GM18508 (cell line): ENCODE results near the gene KNOP1.

Experiments used
- ATAC-seq: cut with Tn5 transposase; IDR thresholded peaks from one replicate; pipeline ENCODE4 v1.9.1; 2021; ENCODE audit warnings: moderate number of reproducible peaks; ENCODE audit not compliant: insufficient read depth, unreplicated experiment

The KNOP1 gene, protein sequence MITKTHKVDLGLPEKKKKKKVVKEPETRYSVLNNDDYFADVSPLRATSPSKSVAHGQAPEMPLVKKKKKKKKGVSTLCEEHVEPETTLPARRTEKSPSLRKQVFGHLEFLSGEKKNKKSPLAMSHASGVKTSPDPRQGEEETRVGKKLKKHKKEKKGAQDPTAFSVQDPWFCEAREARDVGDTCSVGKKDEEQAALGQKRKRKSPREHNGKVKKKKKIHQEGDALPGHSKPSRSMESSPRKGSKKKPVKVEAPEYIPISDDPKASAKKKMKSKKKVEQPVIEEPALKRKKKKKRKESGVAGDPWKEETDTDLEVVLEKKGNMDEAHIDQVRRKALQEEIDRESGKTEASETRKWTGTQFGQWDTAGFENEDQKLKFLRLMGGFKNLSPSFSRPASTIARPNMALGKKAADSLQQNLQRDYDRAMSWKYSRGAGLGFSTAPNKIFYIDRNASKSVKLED

DNA sequence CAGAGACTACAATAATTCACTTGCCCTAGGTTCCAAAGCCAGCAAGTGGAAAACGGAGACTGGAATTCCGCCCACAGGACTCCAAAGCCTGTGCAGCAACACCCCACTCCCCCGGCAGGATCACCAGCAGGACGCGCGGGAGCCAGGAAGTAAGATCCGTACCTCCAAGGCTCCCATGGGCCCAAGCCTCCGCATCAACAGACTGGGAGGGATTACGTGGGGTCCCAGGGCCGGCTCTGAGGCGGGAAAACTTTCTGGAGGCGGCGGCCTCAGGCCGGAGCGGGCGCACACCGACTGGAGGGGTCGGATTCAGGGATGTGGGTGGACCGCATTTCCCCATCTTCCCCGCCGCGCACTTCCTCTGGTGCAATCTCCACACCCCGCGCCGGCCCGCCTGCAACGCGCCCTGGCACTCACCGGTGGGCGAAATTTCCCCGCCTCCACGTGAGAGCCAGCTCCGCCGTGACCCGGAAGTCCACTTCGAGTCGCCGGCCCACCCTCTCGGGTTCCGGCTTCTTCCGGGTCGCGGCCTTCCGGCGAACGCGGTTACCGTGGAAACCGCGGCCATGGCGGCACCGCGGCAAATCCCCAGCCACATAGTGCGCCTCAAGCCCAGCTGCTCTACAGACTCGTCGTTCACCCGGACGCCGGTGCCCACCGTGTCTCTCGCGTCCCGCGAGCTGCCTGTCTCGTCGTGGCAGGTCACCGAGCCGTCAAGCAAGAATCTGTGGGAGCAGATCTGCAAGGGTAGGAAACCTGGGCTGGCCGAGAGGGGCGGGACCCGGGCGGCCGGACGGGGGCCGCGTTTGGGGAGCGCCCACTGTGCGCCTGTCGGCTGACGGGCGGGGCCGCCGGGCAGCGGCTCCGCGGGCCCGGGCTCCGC lies at the start of gene KNOP1, which contains the start of gene IQCK:
KNOP1 (minus strand) TSS at position 487 of the 883 bp plus-strand sequence. CDS start 3,192 bp downstream, outside the sequence.
IQCK (plus strand) TSS at position 531 of the 883 bp plus-strand sequence; CDS start at position 567, 36 bp downstream.
- peak; percentile 56 for ATAC-seq

DNA sequence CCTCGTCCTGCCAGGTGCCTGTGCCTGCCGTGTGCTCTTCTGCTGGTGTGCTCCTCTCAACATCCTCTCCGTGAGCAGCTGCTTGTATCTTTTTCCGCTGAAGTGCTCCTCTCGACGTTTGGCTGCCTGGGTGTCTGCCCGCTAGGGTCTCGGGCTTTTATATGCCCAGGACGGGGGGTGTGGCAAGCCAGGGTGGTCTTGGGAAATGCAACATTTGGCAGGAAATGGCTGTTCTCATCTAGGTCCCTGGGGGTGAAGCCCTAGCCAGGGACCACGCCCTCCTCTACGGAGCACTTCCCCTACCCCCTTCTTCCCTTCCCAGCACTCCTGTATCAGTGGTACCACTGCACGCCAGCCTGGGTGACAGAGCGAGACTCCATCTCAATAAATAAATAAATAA lies 49.5 kb upstream of the KNOP1 start:
- ATAC-seq, result no peak

DNA sequence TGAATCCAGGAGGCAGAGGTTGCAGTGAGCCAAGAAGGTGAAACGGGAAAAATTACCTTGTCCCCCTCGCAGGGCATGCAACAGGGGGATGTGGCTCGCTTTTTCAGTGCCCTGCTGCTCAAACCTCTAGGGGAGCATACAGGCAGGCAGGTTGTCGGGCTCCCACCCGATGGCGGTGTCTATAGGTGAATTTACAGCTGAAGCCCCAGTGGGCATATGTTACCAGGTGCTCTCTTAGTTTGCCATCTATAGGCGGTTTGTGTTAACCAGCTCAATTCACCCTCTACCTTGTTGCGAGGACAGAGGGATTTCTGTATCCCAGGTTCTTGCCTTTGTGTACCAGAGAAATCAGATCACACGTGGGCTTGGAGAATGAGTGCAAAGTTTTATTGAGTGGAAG lies 49.0 kb upstream of the KNOP1 start:
- ATAC-seq, result no peak

DNA sequence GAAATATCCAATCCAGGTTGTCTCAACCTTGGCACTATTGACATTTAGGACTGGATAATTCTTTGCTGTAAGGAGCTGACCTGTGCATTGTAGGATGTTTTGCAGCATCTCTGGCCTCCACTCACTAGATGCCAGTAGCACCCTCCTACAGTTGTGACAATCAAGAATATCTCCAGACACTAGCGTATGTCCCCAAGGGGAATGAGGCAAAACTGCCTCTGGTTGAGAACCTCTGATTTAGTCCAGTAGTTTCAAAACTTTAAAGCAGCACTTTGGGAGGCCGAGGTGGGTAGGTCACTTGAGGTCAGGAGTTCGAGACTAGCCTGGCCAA lies 48.5 kb upstream of the KNOP1 start:
- no peak for ATAC-seq

DNA sequence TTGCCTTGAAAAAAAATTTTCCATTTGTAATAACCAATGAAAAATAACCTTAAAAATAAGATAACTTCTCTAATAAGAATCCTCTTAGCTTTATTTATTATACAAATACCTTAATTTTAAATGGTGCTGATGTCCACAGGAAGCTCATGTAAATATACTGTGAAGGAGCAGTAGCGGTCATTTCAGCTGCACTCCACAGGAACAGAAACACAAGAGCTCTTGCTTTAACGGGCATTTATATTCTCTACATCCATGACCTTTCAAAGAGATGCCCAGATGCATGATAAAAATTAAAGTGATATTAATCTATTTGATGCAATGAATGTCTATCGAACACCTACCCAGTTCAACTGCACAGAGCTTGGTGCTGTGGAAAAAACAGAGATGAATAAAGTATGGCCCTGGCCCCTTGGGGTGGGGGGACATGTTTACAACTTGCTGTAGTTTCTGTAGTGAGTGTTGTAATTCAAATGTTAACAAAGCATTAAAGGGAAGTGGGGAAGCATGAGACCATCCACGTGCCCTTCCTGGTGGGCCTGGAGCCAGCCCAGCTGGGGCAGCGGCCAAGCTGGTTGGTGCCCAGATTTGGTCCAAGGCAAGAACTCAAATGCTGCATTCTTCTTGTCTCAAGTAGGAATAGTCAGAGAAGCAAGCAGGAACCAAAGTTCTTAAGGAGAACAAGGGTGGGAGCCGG lies 48.0 kb upstream of the KNOP1 start:
- ATAC-seq, result no peak

DNA sequence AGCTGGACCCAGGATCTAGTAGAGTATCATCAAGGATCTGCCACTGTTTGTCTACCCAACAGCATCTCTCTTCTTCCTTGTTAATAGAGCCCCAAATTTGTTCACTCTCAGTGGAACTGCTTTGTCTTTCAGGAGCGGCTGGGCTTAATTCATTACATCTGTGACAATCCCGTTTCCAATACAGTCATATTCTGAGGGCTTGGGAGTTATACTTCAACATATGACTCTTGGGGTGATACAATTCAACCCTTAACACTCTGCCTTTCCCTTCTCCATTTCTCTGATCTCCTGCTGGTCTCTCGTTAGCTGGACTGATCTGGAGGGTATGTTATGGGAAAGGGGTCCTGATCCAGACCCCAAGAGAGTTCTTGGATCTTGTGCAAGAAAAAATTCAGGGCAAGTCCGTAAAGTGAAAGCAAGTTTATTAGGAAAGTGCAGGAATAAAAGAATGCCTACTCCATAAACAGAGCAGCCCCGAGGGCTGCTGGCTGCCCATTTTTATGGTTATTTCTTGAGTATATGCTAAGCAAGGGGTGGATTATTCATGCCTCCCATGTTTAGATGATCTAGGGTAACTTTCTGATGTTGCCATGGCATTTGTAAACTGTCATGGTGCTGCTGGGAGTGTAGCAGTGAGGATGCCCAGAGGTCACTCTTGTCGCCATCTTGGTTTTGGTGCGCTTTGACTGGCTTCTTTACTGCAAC lies 42.5 kb upstream of the KNOP1 start:
- ATAC-seq, result no peak

DNA sequence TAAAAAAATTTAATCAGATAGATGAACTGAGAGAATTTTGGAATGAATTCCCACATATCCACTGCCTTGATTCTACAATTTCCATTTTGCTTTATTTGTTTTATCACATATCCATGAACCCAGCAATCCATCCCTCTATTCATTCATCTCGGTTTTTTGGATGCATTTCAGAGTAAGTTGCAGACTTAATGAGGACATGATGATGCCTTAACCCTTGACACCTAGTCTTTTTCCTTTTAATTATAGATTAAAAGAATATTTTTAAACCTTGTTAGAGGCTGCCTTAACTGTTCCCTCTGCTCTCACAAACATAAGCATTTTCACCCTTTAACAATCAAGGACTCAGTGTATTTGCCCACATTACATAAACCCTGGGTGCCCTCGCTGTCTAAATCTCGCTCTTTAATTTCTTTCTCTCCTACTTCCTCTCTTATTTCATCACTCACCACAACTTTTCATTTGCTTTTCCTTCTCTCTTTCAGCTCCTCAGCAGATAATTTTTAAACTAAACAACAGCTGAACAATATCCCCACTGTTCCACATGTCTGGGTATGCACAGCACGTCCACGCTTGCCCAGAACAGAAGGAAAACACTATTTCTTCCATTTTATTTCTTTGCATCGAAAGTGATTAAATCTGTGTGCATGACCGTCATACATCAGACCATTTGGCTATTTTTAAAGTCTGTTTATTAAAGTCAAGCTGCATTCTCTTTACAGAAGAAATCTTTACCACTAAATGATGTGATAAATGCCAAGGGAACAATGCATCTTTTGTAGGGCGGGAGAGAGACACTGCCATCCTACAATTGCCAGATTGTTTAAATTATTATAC lies 40.0 kb upstream of the KNOP1 start:
- ATAC-seq, result no peak

DNA sequence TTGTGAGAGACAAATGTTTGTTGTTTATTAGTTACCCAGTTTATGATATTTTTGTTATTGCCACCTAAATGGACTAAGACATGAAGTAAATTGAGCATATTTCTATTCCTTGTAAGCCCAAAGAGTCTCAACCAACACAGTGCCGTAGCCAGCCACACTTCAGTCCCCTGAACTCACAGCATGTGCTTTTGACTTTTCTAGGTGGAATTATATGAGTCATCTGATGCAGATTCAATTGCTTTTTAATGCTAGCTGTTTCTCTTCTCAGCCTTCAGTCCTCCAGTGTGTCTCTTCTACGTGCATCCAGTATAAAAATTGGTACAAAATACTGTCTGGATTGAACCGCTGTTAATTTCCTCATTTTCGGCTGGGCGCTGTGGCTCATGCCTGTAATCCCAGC lies 39.0 kb upstream of the KNOP1 start:
- ATAC-seq, result no peak

DNA sequence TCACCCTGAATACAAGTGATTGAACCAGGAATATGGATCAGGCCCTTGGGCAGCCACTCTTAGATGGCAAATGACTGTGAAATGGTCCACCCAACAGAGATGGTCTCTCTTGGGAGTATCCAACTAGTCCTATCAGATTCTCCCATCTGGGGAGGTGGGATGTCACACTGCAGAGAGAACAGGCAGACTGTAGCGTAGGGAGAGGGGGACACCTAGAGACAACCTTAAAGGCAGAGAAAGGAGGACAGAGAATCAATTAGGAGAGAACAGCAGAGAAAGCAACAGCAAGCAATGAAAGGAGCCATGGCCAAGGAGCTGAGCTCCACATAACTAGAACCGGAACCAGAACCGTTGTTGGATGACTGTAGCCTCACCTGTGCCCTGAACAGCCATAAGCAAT lies 37.2 kb upstream of the KNOP1 start:
- ATAC-seq, result no peak

DNA sequence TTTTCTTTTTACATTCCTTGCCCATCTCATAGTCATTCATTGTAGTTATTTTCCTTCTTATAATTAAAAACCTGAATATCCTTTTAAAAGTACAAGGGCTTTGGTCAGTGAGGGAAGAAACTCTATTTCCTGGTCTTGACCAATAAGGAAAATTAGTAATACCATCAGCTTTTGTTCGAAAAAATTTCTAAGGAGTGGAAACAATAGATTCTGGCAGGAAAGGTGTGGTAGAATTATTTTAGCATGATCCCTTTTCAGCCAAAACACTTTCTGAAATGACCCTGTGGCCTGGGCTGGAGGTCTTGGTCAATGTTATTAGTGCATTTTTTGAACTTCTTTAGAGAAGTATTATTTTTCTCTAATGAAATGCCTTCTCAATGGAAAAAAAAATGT lies 36.6 kb upstream of the KNOP1 start:
- ATAC-seq, result no peak

DNA sequence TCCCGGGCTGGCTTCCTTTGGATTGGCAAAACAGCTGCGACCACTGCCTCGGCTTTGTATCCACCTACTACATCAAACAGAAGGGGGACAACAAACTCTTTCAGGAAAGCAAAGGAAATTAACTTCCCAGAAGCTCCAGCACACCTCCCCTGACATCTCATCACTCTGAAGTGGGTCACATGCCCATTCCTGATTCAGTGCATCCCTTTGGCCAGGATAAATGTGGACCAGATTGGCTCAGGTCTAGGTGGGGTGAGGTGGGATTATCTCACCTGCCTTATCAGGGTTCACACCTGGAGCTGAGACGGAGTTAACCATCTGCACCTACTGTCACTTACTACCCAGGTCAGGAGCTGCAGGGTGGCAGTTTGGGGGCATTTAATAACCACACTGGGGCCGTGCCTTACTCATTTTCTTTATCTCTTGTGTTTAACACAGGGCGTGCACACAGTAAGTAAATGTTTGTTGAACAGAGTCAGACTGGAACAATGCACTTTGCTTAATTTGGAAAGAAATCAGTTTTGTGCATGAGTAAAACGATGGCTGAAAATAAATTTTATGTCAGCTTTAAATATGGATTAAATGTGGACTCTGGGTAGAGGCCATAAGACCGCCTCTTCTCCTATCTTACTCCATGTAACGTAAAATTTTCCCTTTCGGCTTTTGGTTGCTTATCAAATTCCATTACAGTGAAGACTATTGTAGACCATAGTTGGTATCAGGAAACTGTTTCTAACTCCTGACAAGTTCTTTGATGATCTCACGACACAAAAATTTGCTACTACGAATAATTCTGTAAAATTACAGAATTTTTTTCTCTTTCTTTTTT lies 36.0 kb upstream of the KNOP1 start:
- ATAC-seq, result no peak

DNA sequence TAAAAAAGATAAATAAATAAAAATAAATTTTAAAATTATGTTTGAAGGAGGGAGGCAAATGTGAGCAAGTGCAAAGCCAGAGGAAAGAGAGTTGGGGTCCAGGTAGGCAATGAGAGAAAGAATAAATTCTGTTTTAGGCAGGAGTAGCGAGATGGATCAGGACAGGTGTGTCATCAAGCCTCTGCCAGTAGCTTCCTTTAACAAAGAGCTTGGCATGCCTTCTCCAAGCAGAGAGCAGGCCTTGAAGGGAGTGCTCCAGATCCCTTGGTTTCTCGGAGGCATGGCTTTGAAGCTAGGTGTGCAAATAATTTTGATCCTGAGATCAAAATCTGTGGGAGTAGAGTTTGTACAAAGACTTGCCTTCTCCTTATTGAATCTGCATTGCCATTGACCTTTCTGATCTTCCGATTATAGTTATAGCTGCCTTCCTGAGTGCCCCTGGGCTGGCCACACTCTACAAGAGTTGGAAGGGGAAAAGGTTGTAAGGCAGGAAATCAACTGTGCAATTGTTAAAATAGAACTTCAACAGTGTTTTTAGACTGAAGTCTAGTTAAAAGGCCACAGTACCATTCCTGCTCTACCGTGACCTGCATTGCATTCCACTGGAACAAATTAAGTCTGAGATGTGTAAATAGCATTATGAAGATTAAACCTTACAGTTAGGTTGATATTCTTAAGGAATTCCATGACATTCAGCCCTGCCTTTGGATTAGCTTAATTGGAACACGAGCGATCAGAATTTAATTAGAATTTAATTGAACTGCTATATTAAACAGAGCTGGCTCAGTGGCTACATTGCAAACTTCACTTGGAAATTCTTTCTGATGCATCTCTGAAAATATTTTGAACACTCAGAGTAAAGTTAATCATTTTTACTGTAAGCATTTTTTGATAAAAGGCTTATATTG lies 33.7 kb upstream of the KNOP1 start:
- no peak for ATAC-seq

DNA sequence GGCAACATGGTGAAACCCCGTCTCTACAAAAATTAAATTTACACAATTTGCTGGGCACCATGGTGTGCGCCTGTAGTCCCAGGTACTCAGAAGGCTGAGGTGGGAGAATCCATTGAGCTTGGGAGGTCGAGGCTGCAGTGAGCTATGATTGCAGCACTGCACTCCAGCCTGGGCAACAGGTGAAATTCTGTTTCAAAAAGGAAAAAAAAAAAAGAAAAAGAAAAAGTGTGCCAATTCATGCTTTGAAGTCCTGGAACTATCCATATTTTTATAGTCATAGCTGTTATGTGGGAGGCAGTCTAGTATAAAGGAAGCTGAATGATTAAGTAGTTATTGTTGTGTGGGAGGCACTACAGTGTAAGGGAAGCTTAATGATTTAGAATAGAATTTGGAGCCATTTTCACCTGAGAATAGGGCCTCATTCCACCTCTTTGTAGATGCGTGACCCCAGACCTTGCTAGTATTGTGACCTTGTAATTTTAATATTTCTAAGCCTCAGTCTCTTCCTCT lies 31.6 kb upstream of the KNOP1 start:
- no peak for ATAC-seq

DNA sequence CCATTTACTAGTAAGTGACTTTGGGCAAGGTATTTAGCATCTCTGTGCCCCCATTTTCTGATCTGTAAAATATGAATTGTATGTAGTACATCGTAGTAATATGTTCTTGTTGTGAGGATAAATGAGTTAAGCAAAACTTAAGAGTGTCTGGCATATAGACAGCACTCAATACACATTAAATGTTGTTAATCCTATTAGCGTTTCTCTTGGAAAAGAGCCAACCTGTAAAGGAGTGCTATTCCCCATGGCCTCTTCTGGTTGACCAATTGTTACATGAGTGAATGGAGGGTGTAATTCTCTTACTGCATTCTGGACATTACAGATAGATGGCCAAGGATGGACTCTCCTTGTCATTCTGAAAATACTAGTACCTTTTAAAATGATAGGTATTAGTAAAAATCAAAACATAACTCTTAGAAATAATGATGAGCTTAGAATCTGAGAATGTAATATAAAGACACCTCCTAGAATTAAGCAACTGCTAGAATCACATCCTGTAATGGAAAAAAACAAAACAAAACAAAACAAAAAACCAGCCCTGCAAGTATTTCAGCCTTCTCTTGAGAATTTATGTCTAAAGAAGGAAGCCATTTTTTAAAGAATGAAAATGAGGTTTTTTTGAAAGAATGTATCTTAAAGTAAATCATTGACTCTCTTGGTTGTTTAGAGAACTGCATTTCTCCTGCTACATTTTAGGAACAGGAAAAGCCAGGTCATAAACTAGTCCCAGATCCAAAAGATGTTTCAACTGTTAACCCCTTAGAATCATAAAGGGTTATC lies 30.6 kb upstream of the KNOP1 start:
- no peak for ATAC-seq

DNA sequence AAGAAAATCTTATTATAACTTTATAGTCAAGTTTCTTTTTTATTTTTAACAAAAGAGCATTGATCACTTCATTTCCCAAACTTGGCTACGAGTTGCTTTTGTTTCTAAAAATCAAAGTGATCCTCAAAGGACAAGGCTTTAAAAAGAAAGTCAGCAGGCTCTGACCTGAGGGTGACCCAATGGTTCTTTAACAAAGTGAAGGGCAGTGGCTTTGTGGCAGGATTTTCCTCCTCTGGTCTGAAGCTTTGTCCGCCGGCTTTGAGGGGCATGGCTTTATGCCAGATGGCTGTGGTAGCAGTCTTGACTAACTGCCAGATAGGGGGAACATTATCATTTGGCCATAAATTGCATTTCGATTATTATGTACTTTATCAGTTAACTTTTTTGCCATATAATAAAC lies 28.5 kb upstream of the KNOP1 start:
- ATAC-seq, result no peak

DNA sequence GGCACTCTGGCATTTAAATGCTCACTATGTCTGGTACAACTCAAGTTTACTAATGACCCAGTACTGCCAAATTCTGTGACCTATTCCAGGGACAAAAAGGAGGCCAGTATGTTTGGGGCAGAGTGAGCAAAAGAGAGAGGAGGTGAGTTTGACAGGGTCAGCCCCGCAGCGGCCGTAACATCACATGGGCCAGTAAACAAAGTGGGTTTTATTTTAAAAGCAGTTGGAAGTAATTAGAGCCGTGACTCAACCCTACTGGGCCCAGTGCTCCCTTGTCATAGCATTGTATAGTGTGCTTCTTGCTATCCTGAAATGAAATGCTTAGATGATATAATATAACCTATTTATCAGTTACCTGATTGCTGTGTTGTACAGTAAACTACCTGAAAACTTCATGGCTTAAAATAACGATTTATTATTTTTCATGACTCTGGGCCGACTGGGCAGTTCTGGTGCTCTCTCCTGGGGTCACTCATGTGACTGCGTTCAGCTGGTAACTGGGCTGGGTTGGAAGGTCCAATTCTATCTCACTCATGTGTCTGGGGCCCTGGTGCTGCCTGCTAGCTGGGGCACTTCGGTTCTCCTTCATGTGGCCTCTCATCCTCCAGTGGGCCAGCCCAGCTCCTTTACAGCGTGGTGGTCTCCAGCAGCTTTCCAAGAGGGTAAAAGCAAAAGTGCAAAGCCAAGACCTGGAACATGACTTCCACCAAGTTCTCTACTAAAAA lies 27.4 kb upstream of the KNOP1 start:
- ATAC-seq, result no peak
